ENCODE results near the gene HEXIM1. TPM values are rescaled to one million over a fixed set of nuclear protein-coding genes. Genes with fewer than 3 reads are reported as not detected.
"Not testable (repeated sequence)": the region's sequence is repeated elsewhere in the genome, so short reads cannot be mapped to it uniquely, and the experiment has no call there.

The HEXIM1 gene
- total RNA-seq, 4 donors from 2014 or later, result 38.0 to 54.9 (median 42.6) TPM

GRCh38 chr17:45123930-45124796 lies 24.1 kb upstream of the HEXIM1 start:
- intact Hi-C loops (cut with DNase I; ENCODE audit: low total_unique reads), result no loop called here

GRCh38 chr17:45124797-45125122 lies 23.5 kb upstream of the HEXIM1 start:
- H3K9me3 ChIP-seq; intact Hi-C loops (cut with DNase I; ENCODE audit: low total_unique reads); H3K4me3 ChIP-seq; DNase-seq; H3K36me3 ChIP-seq; in situ Hi-C loops (cut with MboI; ENCODE audit: low pct_ligation_motif_present in 1 of 4, low pct_unique_long_range_greater_than_20kb in 1 of 4, low sequenced_read_pairs in 3 of 4); H3K27me3 ChIP-seq: not testable (repeated sequence)
- WGBS, 2 donors (ENCODE audit: low coverage in 1 of 2), result 64 to 71% methylated on average over 4 to 5 of the region's 5 CpGs
- Histone ChIP-seq H3K27ac (peak overlapping the region; percentile 74 to 77 (median 76)), H3K4me1 (peaks cover 53 to 73% (median 62%) of the 10 kb centered on the region in 4 donors)

More at GRCh38 chr17:45123930-45124796, 24.1 kb upstream of the HEXIM1 start:
- DNase-seq, result peak; percentile 82
- in situ Hi-C loops (cut with MboI; ENCODE audit: low pct_ligation_motif_present in 1 of 4, low pct_unique_long_range_greater_than_20kb in 1 of 4, low sequenced_read_pairs in 3 of 4), result no loop called here
- no peaks in the 10 kb centered on the region for H3K9me3 ChIP-seq
- peak overlapping the region; percentile 74 to 77 (median 76) for H3K27ac ChIP-seq
- WGBS, 2 donors (ENCODE audit: low coverage in 1 of 2), result 55% methylated on average over 12 of the region's 15 CpGs; no CpG with 5 or more reads in 1 of the 2 donors
- TF ChIP-seq POLR2AphosphoS5 (IDR thresholded peaks at IDR 0.05), result peak in 2 of 3 donors; percentile 32 to 62
- TF ChIP-seq EP300 (IDR thresholded peaks at IDR 0.05; ENCODE audit: low read depth), result no peak
- peak; percentile 35 for TF ChIP-seq POLR2A (IDR thresholded peaks at IDR 0.05)
- H3K36me3 ChIP-seq, result peaks cover 0 to 3% (median 0%) of the 10 kb centered on the region in 4 donors
- peaks cover 47 to 67% (median 56%) of the 10 kb centered on the region in 4 donors for H3K4me1 ChIP-seq
- no peak overlapping the region for H3K4me3 ChIP-seq
- H3K27me3 ChIP-seq, result no peaks in the 10 kb centered on the region

GRCh38 chr17:45125509-45125908 lies 22.8 kb upstream of the HEXIM1 start:
- no peaks in the 10 kb centered on the region for H3K9me3 ChIP-seq
- H3K36me3 ChIP-seq, result no peaks in the 10 kb centered on the region
- 96 to 100% methylated on average over 4 to 8 of the region's 8 CpGs for WGBS, 2 donors (ENCODE audit: low coverage in 1 of 2)
- H3K27me3 ChIP-seq, result no peaks in the 10 kb centered on the region
- no peak overlapping the region for H3K4me3 ChIP-seq
- in situ Hi-C loops (cut with MboI; ENCODE audit: low pct_ligation_motif_present in 1 of 4, low pct_unique_long_range_greater_than_20kb in 1 of 4, low sequenced_read_pairs in 3 of 4), result no loop called here
- peak overlapping the region in 3 of 4 donors; percentile 74 to 77 (median 76) for H3K27ac ChIP-seq
- DNase-seq, result no peak
- peaks cover 53 to 79% (median 69%) of the 10 kb centered on the region in 4 donors for H3K4me1 ChIP-seq
- TF ChIP-seq EP300 (IDR thresholded peaks at IDR 0.05; ENCODE audit: low read depth) (no peak), POLR2AphosphoS5 (IDR thresholded peaks at IDR 0.05) (no peak), POLR2A (IDR thresholded peaks at IDR 0.05) (no peak)
- TF ChIP-seq, protein P1, sequence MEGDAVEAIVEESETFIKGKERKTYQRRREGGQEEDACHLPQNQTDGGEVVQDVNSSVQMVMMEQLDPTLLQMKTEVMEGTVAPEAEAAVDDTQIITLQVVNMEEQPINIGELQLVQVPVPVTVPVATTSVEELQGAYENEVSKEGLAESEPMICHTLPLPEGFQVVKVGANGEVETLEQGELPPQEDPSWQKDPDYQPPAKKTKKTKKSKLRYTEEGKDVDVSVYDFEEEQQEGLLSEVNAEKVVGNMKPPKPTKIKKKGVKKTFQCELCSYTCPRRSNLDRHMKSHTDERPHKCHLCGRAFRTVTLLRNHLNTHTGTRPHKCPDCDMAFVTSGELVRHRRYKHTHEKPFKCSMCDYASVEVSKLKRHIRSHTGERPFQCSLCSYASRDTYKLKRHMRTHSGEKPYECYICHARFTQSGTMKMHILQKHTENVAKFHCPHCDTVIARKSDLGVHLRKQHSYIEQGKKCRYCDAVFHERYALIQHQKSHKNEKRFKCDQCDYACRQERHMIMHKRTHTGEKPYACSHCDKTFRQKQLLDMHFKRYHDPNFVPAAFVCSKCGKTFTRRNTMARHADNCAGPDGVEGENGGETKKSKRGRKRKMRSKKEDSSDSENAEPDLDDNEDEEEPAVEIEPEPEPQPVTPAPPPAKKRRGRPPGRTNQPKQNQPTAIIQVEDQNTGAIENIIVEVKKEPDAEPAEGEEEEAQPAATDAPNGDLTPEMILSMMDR (IDR thresholded peaks at IDR 0.05), result no peak
- intact Hi-C loops (cut with DNase I; ENCODE audit: low total_unique reads), result no loop called here

GRCh38 chr17:45127207-45127547 lies 21.1 kb upstream of the HEXIM1 start:
- no peaks in the 10 kb centered on the region for H3K36me3 ChIP-seq
- H3K4me3 ChIP-seq, result no peak overlapping the region
- no peaks in the 10 kb centered on the region for H3K27me3 ChIP-seq
- intact Hi-C loops (cut with DNase I; ENCODE audit: low total_unique reads), result no loop called here
- DNase-seq, result peak; percentile 56
- in situ Hi-C loops (cut with MboI; ENCODE audit: low pct_ligation_motif_present in 1 of 4, low pct_unique_long_range_greater_than_20kb in 1 of 4, low sequenced_read_pairs in 3 of 4), result no loop called here
- TF ChIP-seq EP300 (IDR thresholded peaks at IDR 0.05; ENCODE audit: low read depth), result no peak
- TF ChIP-seq POLR2A (IDR thresholded peaks at IDR 0.05), result no peak
- TF ChIP-seq, protein P1 (IDR thresholded peaks at IDR 0.05), result peak in 1 of 5 experiments; percentile 8
- no peak for TF ChIP-seq POLR2AphosphoS5 (IDR thresholded peaks at IDR 0.05)
- no peaks in the 10 kb centered on the region for H3K9me3 ChIP-seq
- H3K4me1 ChIP-seq, result peaks cover 55 to 85% (median 80%) of the 10 kb centered on the region in 4 donors
- H3K27ac ChIP-seq, result peak overlapping the region; percentile 99 to 100 (median 99)
- 61% methylated on average over 8 of the region's 8 CpGs; no CpG with 5 or more reads in 1 of the 2 donors for WGBS, 2 donors (ENCODE audit: low coverage in 1 of 2)

- H3K4me1 ChIP-seq, result peaks cover 51 to 80% (median 75%) of the 10 kb centered on the region in 4 donors
- in situ Hi-C loops (cut with MboI; ENCODE audit: low pct_ligation_motif_present in 1 of 4, low pct_unique_long_range_greater_than_20kb in 1 of 4, low sequenced_read_pairs in 3 of 4), result no loop called here
- no peaks in the 10 kb centered on the region for H3K9me3 ChIP-seq
- H3K36me3 ChIP-seq, result no peaks in the 10 kb centered on the region
- H3K27ac ChIP-seq, result peak overlapping the region; percentile 99 to 100 (median 99)
- no peaks in the 10 kb centered on the region for H3K27me3 ChIP-seq
- TF ChIP-seq EP300 (IDR thresholded peaks at IDR 0.05; ENCODE audit: low read depth) (no peak), POLR2A (IDR thresholded peaks at IDR 0.05) (no peak), POLR2AphosphoS5 (IDR thresholded peaks at IDR 0.05) (peak in 2 of 3 donors; percentile 41 to 60)
- TF ChIP-seq, protein P1 (IDR thresholded peaks at IDR 0.05), result no peak
- WGBS, 2 donors (ENCODE audit: low coverage in 1 of 2), result 32 to 38% methylated on average over 9 to 20 of the region's 20 CpGs
- intact Hi-C loops (cut with DNase I; ENCODE audit: low total_unique reads), result no loop called here
- H3K4me3 ChIP-seq, result peak overlapping the region in 1 of 4 donors; percentile 19
- peak; percentile 90 for DNase-seq
These were observed 20.6 kb upstream of the HEXIM1 start for GRCh38 chr17:45127548-45128300.

Data from transverse colon (tissue), 4 donors.